HG03442 (cell line): Measurements from ENCODE around the gene PSMB4.
"Not testable (repeated sequence)": the region's sequence is repeated elsewhere in the genome, so short reads cannot be mapped to it uniquely, and the experiment has no call there.

Source experiments
- ATAC-seq: cut with Tn5 transposase; IDR thresholded peaks from one replicate; pipeline ENCODE4 v1.9.1; 2021; ENCODE audit warnings: mild to moderate bottlenecking, moderate library complexity; ENCODE audit not compliant: unreplicated experiment

The PSMB4 gene

GRCh38 chr1:151437396-151437795, 38.0 kb downstream of the PSMB4 start:
- not testable (repeated sequence) for ATAC-seq

GRCh38 chr1:151443846-151444782, 44.7 kb downstream of the PSMB4 start:
- no peak for ATAC-seq

- ATAC-seq = no peak
Measured at GRCh38 chr1:151444783-151445177, 45.4 kb downstream of the PSMB4 start.

GRCh38 chr1:151447696-151448095, 48.3 kb downstream of the PSMB4 start:
- no peak for ATAC-seq
